Gastrocnemius medialis (tissue), 4 donors: ENCODE results near the gene ILKAP. TPM values are rescaled to one million over a fixed set of nuclear protein-coding genes. Genes with fewer than 3 reads are reported as not detected.

Source experiments
- ATAC-seq, 2 donors: fragments of 150-250 bp; one replicate each; pipeline ENCODE4 v1.9.1; 2016
- DNase-seq, 2 donors: peaks; one replicate each; pipeline ENCODE4 v3.0.0-alpha.2; 2019
- H3K27ac ChIP-seq, 4 donors: fragments of 200-600 bp; sonication (generic); 1 replicate in 1 of 4; 2 replicates in 3 of 4; pipeline ENCODE4 v1.5.1; 2016 to 2018; ENCODE audit warnings: mild to moderate bottlenecking in 2 of 4, moderate library complexity in 1 of 4
- H3K27me3 ChIP-seq, 3 donors: fragments of 200-600 bp; sonication (generic) in 2 of 3; 1 replicate in 1 of 3; 2 replicates in 2 of 3; pipeline versions ENCODE4 v1.5.1 to v1.6.0; 2016 to 2019; ENCODE audit warnings: mild to moderate bottlenecking in 1 of 3, moderate library complexity in 1 of 3
- H3K36me3 ChIP-seq, 2 donors: fragments of 200-600 bp; sonication (generic) in 1 of 2; one replicate each; pipeline ENCODE4 v1.5.1; 2017 to 2018
- H3K4me1 ChIP-seq, 2 donors: fragments of 200-600 bp; sonication (generic) in 1 of 2; one replicate each; pipeline ENCODE4 v1.5.1; 2016 to 2017; ENCODE audit warnings: mild to moderate bottlenecking in 2 of 2
- H3K4me3 ChIP-seq, 4 donors: fragments of 200-600 bp; sonication (generic) in 3 of 4; 1 replicate in 1 of 4; 2 replicates in 3 of 4; pipeline ENCODE4 v1.5.1; 2016 to 2019; ENCODE audit warnings: mild to moderate bottlenecking in 2 of 4
- H3K9me3 ChIP-seq, 3 donors: fragments of 200-600 bp; sonication (generic) in 2 of 3; 1 replicate in 1 of 3; 2 replicates in 2 of 3; pipeline ENCODE4 v1.5.1; 2016 to 2019
- CTCF ChIP-seq, 5 experiments: fragments of 450-650 bp in 3 of 5; fragments of 200-600 bp in 2 of 5; sonication (generic) in 2 of 5; IDR thresholded peaks in 4 of 5; conservative IDR thresholded peaks in 1 of 5; 1 replicate in 4 of 5; 2 replicates in 1 of 5; pipeline ENCODE4 v1.5.1; 2016 to 2019; ENCODE audit warnings: antibody characterized with exemption in 5 of 5, mild to moderate bottlenecking in 3 of 5, moderate library complexity in 3 of 5
- POLR2A ChIP-seq, 2 donors: fragments of 450-650 bp; IDR thresholded peaks; one replicate each; pipeline ENCODE4 v1.6.1; 2017; ENCODE audit warnings: antibody characterized with exemption in 2 of 2, mild to moderate bottlenecking in 2 of 2, moderate library complexity in 2 of 2
- in situ Hi-C, 4 donors: fragments of 200-750 bp; cut with MboI; loops; one replicate each; pipeline versions ENCODE4 v1.15.0 to v1.8.0; 2017; ENCODE audit warnings: low sequenced_read_pairs in 4 of 4
- intact Hi-C: fragments of 100-400 bp; cut with DNase I; formaldehyde crosslinking; loops from one replicate; pipeline ENCODE4 v1.15.1; 2023; ENCODE audit warnings: low total_unique reads
- total RNA-seq, 4 donors: library from RNA; depleted of rRNA; stranded (reverse); fragments of >200 nt; gene quantifications; one replicate each; pipeline versions ENCODE4 v1.1.0 to v1.2.3, GENCODE V29; 2016

ILKAP gene
- total RNA-seq, 4 donors from 2014 or later, result 16.6 to 30.1 (median 23.3) TPM

GRCh38 chr2:238128061-238128440, 75.4 kb downstream of the ILKAP start:
- Histone ChIP-seq H3K9me3 (no peaks in the 10 kb centered on the region), H3K36me3 (no peaks in the 10 kb centered on the region), H3K27me3 (no peaks in the 10 kb centered on the region), H3K4me3 (no peak overlapping the region), H3K4me1 (peaks cover 0 to 3% of the 10 kb centered on the region in 2 donors), H3K27ac (no peak overlapping the region)
- in situ Hi-C loops (no loop called here), intact Hi-C loops (no loop called here)
- ATAC-seq, result no peak
- TF ChIP-seq CTCF (IDR thresholded peaks at IDR 0.05 in 4 of 5, conservative IDR thresholded peaks at IDR 0.05 in 1 of 5) (no peak), POLR2A (IDR thresholded peaks at IDR 0.05) (no peak)
- DNase-seq, result no peak

GRCh38 chr2:238127165-238128060, 76.1 kb downstream of the ILKAP start:
- in situ Hi-C loops, result no loop called here

GRCh38 chr2:238126775-238127164, 76.7 kb downstream of the ILKAP start:
- H3K4me1 ChIP-seq, result peaks cover 0 to 3% of the 10 kb centered on the region in 2 donors
- no peaks in the 10 kb centered on the region for H3K9me3 ChIP-seq
- in situ Hi-C loops, result no loop called here
- no peaks in the 10 kb centered on the region for H3K27me3 ChIP-seq
- no peak overlapping the region for H3K27ac ChIP-seq
- no peak for DNase-seq
- no peak for ATAC-seq
- H3K36me3 ChIP-seq, result no peaks in the 10 kb centered on the region
- intact Hi-C loops, result no loop called here
- H3K4me3 ChIP-seq, result no peak overlapping the region
- TF ChIP-seq POLR2A (IDR thresholded peaks at IDR 0.05), result no peak
- no peak for TF ChIP-seq CTCF (IDR thresholded peaks at IDR 0.05 in 4 of 5, conservative IDR thresholded peaks at IDR 0.05 in 1 of 5)

More at GRCh38 chr2:238127165-238128060, 76.1 kb downstream of the ILKAP start:
- no peak overlapping the region for H3K27ac ChIP-seq
- no peaks in the 10 kb centered on the region for H3K9me3 ChIP-seq
- peaks cover 0 to 3% of the 10 kb centered on the region in 2 donors for H3K4me1 ChIP-seq
- DNase-seq (no peak), ATAC-seq (peak in 1 of 2 donors; percentile 25)
- H3K36me3 ChIP-seq, result no peaks in the 10 kb centered on the region
- no peak overlapping the region for H3K4me3 ChIP-seq
- intact Hi-C loops, result no loop called here
- H3K27me3 ChIP-seq, result no peaks in the 10 kb centered on the region
- TF ChIP-seq CTCF (IDR thresholded peaks at IDR 0.05 in 4 of 5, conservative IDR thresholded peaks at IDR 0.05 in 1 of 5) (no peak), POLR2A (IDR thresholded peaks at IDR 0.05) (no peak)

- intact Hi-C loops, result no loop called here
- DNase-seq (no peak), ATAC-seq (no peak)
- H3K36me3 ChIP-seq, result no peaks in the 10 kb centered on the region
- no peak for TF ChIP-seq CTCF (IDR thresholded peaks at IDR 0.05 in 4 of 5, conservative IDR thresholded peaks at IDR 0.05 in 1 of 5)
- TF ChIP-seq POLR2A (IDR thresholded peaks at IDR 0.05), result no peak
- H3K9me3 ChIP-seq, result no peaks in the 10 kb centered on the region
- in situ Hi-C loops, result no loop called here
- H3K27ac ChIP-seq, result no peak overlapping the region
- H3K4me1 ChIP-seq, result peaks cover 0 to 3% of the 10 kb centered on the region in 2 donors
- no peak overlapping the region for H3K4me3 ChIP-seq
- H3K27me3 ChIP-seq, result no peaks in the 10 kb centered on the region
These were observed 77.2 kb downstream of the ILKAP start for GRCh38 chr2:238126338-238126737.
